HG03103 (cell line): ENCODE measurements around the gene KCNAB2.

Experiments
- ATAC-seq: cut with Tn5 transposase; IDR thresholded peaks from one replicate; pipeline ENCODE4 v1.9.1; 2021; ENCODE audit warnings: low read depth; ENCODE audit not compliant: unreplicated experiment

KCNAB2 gene

GRCh38 chr1:6105763-6106162 lies 60.1 kb downstream of the KCNAB2 start:
- no peak for ATAC-seq

GRCh38 chr1:6106321-6106731 lies 60.6 kb downstream of the KCNAB2 start:
- ATAC-seq: no peak

GRCh38 chr1:6106977-6107376 lies 61.3 kb downstream of the KCNAB2 start:
- no peak for ATAC-seq

GRCh38 chr1:6107409-6108356 lies 62.0 kb downstream of the KCNAB2 start:
- no peak for ATAC-seq

- ATAC-seq: no peak
Measured at GRCh38 chr1:6108476-6108875, 62.8 kb downstream of the KCNAB2 start.

- no peak for ATAC-seq
Measured at GRCh38 chr1:6108937-6109614, 63.4 kb downstream of the KCNAB2 start.

- no peak for ATAC-seq
Measured at GRCh38 chr1:6109688-6110087, 64.0 kb downstream of the KCNAB2 start.

- ATAC-seq: no peak
Measured at GRCh38 chr1:6110326-6110725, 64.6 kb downstream of the KCNAB2 start.

GRCh38 chr1:6111571-6111970 lies 65.9 kb downstream of the KCNAB2 start:
- ATAC-seq: no peak

GRCh38 chr1:6111991-6112689 lies 66.5 kb downstream of the KCNAB2 start:
- no peak for ATAC-seq

- ATAC-seq: no peak
Measured at GRCh38 chr1:6112690-6113005, 67.0 kb downstream of the KCNAB2 start.

GRCh38 chr1:6113116-6113515 lies 67.4 kb downstream of the KCNAB2 start:
- no peak for ATAC-seq

- no peak for ATAC-seq
Measured at GRCh38 chr1:6113745-6114144, 68.1 kb downstream of the KCNAB2 start.

- no peak for ATAC-seq
Measured at GRCh38 chr1:6116137-6116536, 70.4 kb downstream of the KCNAB2 start.

- no peak for ATAC-seq
Measured at GRCh38 chr1:6117064-6117463, 71.4 kb downstream of the KCNAB2 start.

GRCh38 chr1:6117624-6118023 lies 71.9 kb downstream of the KCNAB2 start:
- ATAC-seq: no peak

- ATAC-seq: no peak
Measured at GRCh38 chr1:6118415-6118814, 72.7 kb downstream of the KCNAB2 start.

- no peak for ATAC-seq
Measured at GRCh38 chr1:6121021-6121421, 75.3 kb downstream of the KCNAB2 start.

GRCh38 chr1:6121651-6122370 lies 76.1 kb downstream of the KCNAB2 start:
- ATAC-seq: no peak

- ATAC-seq: no peak
Measured at GRCh38 chr1:6123083-6123482, 77.4 kb downstream of the KCNAB2 start.

- ATAC-seq: no peak
Measured at GRCh38 chr1:6123816-6124215, 78.1 kb downstream of the KCNAB2 start.
